HepG2 (cell line): ENCODE data around the gene PDPK1.

Experiments used
- BHLHE40 ChIP-seq: IDR thresholded peaks from 2 replicates; pipeline ENCODE4 v1.6.1; 2011; ENCODE audit warnings: low read length, improper control_type of control experiment
- FOXA1 ChIP-seq, 2 experiments: fragments of 450-650 bp in 1 of 2; sonication (generic) in 1 of 2; formaldehyde crosslinking in 1 of 2; IDR thresholded peaks; 2 replicates each; pipeline versions ENCODE4 v1.4.0 to v1.6.1; 2016 to 2020; ENCODE audit warnings: missing genetic modification reagents in 1 of 2
- MAFK ChIP-seq, 2 experiments: IDR thresholded peaks in 1 of 2; conservative IDR thresholded peaks in 1 of 2; 2 replicates each; pipeline ENCODE4 v1.6.1; 2011; ENCODE audit warnings: improper control_type of control experiment in 2 of 2, low read length in 2 of 2
- SP1 ChIP-seq, 2 experiments: fragments of 450-650 bp in 1 of 2; sonication (generic) in 1 of 2; formaldehyde crosslinking in 1 of 2; IDR thresholded peaks; 2 replicates each; pipeline versions ENCODE4 v1.4.0 to v1.6.1; 2016 to 2020; ENCODE audit warnings: missing genetic modification reagents in 1 of 2
- TP53 ChIP-seq: sonication (generic); formaldehyde crosslinking; conservative IDR thresholded peaks from 2 replicates; pipeline ENCODE4 v1.4.0; 2020; ENCODE audit warnings: missing genetic modification reagents
- WIZ ChIP-seq: sonication (generic); formaldehyde crosslinking; IDR thresholded peaks from 2 replicates; pipeline ENCODE4 v1.5.1; 2020; ENCODE audit warnings: mild to moderate bottlenecking, missing genetic modification reagents
- ZNF33B ChIP-seq: sonication (generic); formaldehyde crosslinking; IDR thresholded peaks from 2 replicates; pipeline ENCODE4 v1.5.1; 2020; ENCODE audit warnings: mild to moderate bottlenecking, missing genetic modification reagents
- TF ChIP-seq, protein P1 (sequence below): sonication (generic); formaldehyde crosslinking; IDR thresholded peaks from 2 replicates; pipeline ENCODE4 v1.4.0; 2020; ENCODE audit warnings: missing genetic modification reagents, borderline replicate concordance
- TF ChIP-seq, protein P2 (sequence below): sonication (generic); formaldehyde crosslinking; IDR thresholded peaks from 2 replicates; pipeline ENCODE4 v1.4.0; 2020; ENCODE audit warnings: missing genetic modification reagents

DNA sequence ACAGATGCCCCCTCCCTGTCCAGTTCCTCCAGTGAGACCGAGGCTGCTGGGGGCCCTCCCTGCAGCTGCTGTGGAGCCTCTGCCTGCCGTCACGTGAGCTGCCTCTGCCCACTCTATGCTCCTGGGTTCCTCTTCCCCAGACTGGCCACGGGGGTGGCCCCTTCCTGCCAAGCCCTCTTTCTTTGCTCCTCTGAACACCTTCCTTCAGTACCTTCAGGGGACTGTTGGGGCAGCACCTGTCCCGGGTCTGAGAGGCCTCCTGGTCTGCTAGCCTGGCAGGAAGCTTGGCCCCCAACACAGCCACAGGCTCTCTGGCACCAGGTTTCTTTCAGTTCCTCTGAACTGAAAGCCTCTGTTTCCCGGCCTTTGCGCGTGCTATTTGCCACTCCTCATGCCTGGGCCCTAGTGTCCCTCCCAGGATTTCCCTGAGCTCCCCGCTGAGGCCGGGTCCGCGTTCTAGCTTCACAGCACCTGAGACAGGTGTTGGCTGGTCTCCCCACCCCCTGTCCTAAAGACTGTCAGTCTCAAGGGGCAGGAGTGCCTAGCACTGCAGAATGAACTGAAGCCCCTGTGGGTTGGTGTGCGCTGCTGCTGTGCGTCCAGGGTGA, 30.7 kb upstream of the PDPK1 start:
- TF ChIP-seq WIZ (CRISPR knock-in tag) (no peak), TP53 (CRISPR knock-in tag) (no peak), MAFK (conservative IDR thresholded peaks at IDR 0.05 in 1 of 2, IDR thresholded peaks at IDR 0.05 in 1 of 2; ENCODE audit: low read length in 2 of 2) (no peak), SP1 (IDR thresholded peaks at IDR 0.05) (no peak), SP1 (CRISPR knock-in tag; IDR thresholded peaks at IDR 0.05) (no peak), ZNF33B (CRISPR knock-in tag) (no peak), BHLHE40 (no peak), FOXA1 (IDR thresholded peaks at IDR 0.05) (no peak), FOXA1 (CRISPR knock-in tag; IDR thresholded peaks at IDR 0.05) (no peak)
- TF ChIP-seq, protein P1, sequence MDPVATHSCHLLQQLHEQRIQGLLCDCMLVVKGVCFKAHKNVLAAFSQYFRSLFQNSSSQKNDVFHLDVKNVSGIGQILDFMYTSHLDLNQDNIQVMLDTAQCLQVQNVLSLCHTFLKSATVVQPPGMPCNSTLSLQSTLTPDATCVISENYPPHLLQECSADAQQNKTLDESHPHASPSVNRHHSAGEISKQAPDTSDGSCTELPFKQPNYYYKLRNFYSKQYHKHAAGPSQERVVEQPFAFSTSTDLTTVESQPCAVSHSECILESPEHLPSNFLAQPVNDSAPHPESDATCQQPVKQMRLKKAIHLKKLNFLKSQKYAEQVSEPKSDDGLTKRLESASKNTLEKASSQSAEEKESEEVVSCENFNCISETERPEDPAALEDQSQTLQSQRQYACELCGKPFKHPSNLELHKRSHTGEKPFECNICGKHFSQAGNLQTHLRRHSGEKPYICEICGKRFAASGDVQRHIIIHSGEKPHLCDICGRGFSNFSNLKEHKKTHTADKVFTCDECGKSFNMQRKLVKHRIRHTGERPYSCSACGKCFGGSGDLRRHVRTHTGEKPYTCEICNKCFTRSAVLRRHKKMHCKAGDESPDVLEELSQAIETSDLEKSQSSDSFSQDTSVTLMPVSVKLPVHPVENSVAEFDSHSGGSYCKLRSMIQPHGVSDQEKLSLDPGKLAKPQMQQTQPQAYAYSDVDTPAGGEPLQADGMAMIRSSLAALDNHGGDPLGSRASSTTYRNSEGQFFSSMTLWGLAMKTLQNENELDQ, result no peak
- TF ChIP-seq, protein P2, sequence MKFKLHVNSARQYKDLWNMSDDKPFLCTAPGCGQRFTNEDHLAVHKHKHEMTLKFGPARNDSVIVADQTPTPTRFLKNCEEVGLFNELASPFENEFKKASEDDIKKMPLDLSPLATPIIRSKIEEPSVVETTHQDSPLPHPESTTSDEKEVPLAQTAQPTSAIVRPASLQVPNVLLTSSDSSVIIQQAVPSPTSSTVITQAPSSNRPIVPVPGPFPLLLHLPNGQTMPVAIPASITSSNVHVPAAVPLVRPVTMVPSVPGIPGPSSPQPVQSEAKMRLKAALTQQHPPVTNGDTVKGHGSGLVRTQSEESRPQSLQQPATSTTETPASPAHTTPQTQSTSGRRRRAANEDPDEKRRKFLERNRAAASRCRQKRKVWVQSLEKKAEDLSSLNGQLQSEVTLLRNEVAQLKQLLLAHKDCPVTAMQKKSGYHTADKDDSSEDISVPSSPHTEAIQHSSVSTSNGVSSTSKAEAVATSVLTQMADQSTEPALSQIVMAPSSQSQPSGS, result no peak
